ENCODE measurements around the gene NT5DC1.

Gene NT5DC1

DNA sequence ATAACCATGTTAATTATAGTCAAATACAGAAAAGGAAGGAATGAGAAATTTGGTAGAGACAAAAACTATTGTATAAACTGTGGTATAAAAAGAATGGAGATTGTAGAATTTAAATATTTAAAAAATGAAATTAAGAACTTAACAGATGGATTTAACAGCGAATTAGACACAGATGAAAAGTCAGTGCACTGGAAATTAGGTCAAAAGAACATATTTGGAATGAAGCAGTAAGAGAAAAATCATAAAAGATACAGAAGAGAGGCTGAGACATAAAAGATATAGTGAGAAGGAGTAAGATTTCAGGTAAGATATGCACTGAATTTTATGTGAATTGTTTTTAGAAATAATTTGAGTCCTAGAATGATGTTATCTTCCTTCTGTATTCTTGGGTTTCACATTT, 139.2 kb downstream of the NT5DC1 start:
- H3K27ac ChIP-seq = no peak overlapping the region
- TF ChIP-seq, protein P1, sequence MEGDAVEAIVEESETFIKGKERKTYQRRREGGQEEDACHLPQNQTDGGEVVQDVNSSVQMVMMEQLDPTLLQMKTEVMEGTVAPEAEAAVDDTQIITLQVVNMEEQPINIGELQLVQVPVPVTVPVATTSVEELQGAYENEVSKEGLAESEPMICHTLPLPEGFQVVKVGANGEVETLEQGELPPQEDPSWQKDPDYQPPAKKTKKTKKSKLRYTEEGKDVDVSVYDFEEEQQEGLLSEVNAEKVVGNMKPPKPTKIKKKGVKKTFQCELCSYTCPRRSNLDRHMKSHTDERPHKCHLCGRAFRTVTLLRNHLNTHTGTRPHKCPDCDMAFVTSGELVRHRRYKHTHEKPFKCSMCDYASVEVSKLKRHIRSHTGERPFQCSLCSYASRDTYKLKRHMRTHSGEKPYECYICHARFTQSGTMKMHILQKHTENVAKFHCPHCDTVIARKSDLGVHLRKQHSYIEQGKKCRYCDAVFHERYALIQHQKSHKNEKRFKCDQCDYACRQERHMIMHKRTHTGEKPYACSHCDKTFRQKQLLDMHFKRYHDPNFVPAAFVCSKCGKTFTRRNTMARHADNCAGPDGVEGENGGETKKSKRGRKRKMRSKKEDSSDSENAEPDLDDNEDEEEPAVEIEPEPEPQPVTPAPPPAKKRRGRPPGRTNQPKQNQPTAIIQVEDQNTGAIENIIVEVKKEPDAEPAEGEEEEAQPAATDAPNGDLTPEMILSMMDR (conservative IDR thresholded peaks at IDR 0.05) = no peak
- no peak for TF ChIP-seq ZFX (IDR thresholded peaks at IDR 0.05)

- no peak overlapping the region; the same call in 1 of the 2 replicates for H3K27ac ChIP-seq
- TF ChIP-seq, protein P1 (conservative IDR thresholded peaks at IDR 0.05) = no peak
- TF ChIP-seq ZFX (IDR thresholded peaks at IDR 0.05) = no peak
These were observed 143.6 kb downstream of the NT5DC1 start for GRCh38 chr6:116244284-116244683.

GRCh38 chr6:116246089-116246488, 145.4 kb downstream of the NT5DC1 start:
- H3K27ac ChIP-seq = no peak overlapping the region
- TF ChIP-seq, protein P1 (conservative IDR thresholded peaks at IDR 0.05) = no peak
- TF ChIP-seq ZFX (IDR thresholded peaks at IDR 0.05) = no peak

- no peak overlapping the region for H3K27ac ChIP-seq
- TF ChIP-seq, protein P1 (conservative IDR thresholded peaks at IDR 0.05) = no peak
- TF ChIP-seq ZFX (IDR thresholded peaks at IDR 0.05) = no peak
These were observed 146.6 kb downstream of the NT5DC1 start for GRCh38 chr6:116247285-116247684.

DNA sequence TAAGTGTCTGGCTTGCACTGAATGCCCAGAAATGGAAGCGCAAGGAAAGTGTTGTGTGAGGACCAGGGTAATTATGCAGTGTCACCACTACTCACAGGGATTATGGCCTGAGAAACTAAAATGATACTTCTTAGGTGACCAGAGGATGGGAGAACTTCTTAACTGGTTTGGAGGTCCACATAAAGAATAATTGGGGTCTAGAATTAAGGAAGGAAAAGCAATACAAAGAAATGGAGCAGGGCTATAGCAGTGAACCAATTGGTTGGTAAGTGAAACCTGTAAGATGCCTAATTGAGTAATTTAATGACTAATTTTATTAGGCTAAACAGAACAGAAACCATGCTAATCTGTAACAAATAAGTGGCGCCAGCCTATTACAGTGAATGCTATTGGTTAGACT, 147.9 kb downstream of the NT5DC1 start:
- TF ChIP-seq, protein P1 (conservative IDR thresholded peaks at IDR 0.05) = no peak
- TF ChIP-seq ZFX (IDR thresholded peaks at IDR 0.05) = no peak
- no peak overlapping the region for H3K27ac ChIP-seq

GRCh38 chr6:116251568-116252384, 151.1 kb downstream of the NT5DC1 start:
- no peak overlapping the region for H3K27ac ChIP-seq
- TF ChIP-seq ZFX (IDR thresholded peaks at IDR 0.05) = no peak
- TF ChIP-seq, protein P1 (conservative IDR thresholded peaks at IDR 0.05) = no peak

DNA sequence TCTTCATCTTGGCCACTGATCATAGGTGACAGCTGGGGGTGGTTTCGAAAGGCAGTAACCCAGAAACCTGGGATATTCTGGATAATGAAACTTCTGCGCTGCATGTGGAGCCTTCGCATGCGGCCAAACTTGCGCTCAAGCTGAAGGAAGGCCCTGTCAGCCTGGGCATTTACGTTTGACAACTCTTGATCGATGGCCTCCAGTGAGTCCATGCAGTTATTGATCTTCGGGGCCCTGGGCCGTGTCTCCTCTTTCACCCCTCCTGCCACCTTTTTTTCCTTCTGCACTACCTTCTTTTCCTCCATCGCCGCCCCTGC, 152.5 kb downstream of the NT5DC1 start:
- H3K27ac ChIP-seq = peak overlapping the region; percentile 76
- TF ChIP-seq, protein P1 (conservative IDR thresholded peaks at IDR 0.05) = no peak
- no peak for TF ChIP-seq ZFX (IDR thresholded peaks at IDR 0.05)
